Activated effector memory CD4-positive, alpha-beta T cell treated with Interleukin-2 at 50 U/mL for 16 hours (primary cell): ENCODE measurements around the gene CPED1.
"Not testable (repeated sequence)": the region's sequence is repeated elsewhere in the genome, so short reads cannot be mapped to it uniquely, and the experiment has no call there.

Experiments used
- DNase-seq: peaks from one replicate; pipeline ENCODE4 v3.0.0-alpha.2; 2020

Gene CPED1

DNA sequence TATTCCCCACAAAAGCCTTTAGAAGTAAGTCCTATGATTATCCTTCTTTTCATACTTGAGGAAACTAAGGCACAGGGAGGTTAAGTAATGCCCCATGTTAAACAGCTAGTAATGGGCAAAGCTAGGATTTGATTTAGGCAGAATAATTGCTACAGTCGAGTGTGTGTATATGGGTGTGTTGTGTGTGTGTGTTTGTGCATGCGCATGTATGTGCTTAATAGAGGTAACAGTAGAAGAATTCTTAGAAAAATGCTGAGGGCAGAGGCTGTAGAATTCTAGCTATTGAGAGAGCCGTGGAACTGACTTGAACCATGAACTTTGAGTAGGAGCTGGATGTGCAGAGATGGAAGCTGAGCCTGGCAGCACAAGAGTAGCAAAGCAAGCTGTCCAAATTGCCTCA lies 208.9 kb downstream of the CPED1 start:
- no peak for DNase-seq

DNA sequence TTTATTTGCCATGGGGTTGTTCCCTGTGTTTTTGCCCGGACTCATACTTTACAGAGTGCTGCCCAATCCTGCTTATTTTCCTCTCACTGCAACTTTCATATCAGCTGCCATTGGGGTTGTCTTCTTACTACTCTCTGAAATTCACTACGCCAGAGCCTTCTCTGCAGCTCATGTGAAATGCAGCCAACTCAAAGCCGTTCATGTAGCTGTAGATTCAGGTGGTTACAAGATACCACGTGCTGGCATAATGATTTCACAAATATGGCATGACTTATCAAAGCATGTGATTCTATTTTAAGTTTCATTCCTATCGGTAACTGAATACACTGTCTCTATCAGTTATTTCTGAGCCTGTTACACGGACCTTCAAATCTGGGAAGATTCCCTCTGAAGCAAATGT lies 210.0 kb downstream of the CPED1 start:
- no peak for DNase-seq

DNA sequence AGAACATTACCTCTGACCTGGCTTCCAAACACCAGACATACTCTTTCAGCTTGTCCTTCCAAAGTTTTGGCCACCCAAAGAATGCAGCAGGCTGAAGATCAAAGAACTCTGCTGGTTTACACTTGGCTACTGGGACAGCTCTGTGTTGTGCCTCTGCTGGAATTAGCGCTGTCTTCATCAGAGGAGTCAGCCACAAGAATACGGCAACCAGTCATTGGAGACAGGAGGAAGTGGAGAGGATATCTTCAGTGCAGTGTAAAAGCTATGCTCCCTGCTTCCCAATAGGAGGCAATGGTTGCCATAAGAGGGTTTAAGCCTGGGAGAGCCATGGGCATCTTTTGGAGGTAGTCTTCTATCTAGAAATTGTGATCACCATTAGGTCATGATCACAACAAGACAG lies 213.6 kb downstream of the CPED1 start:
- no peak for DNase-seq

DNA sequence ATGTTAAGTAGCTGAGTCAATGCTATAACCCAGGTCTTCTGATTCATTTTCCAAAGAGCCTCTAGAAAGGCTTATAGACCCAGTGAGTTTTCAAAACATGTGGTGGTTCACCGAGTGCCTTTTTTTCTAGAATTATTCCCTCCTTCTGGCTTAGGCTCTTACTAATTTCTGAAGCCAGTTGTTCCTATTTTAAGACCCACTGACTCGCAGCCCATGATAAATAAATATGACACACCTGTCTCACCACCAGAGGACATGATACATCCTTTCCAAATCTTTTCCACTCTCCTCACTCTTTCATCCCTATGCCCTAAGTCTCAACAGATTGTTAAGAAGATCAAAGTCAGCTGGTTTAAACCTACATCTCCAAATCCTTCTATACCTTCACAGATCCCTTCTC lies 214.3 kb downstream of the CPED1 start:
- DNase-seq: no peak

DNA sequence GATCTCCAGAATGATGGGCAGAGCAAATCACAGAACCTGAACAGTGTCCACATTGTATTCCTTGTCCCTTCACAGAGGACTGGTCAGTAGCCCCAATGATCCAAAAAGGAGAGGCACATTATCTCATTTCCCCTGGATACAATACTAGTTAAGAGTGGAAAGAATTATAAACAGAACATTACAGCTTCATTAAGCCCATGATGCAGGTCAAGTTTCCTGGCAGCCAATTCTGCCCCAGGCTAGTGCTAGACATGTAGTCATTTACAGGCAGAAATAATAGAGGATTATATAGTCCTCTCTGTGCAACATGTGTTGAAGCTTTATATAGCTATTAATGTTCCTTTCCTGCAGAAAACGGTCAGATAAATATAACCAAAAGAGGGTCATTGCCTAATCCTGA lies 216.0 kb downstream of the CPED1 start:
- DNase-seq: no peak

DNA sequence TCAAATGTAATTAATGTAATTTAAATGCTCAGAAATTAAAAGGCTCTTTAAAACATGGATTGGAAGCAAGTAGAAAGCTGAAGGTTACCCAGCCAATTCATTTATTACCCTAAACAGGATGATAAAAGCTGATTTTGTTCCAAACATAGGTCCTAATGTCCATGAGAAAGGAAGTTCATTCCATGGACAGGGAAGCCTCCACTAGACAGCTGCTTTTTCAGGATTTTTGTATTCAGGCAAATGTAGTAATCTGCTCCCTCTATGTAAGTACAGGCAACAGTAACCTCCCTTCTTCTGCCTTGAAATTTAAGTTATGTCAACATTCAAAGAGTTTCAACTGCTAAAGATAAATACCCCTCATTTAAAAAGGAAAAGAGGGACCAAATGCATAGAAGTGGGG lies 217.3 kb downstream of the CPED1 start:
- no peak for DNase-seq

DNA sequence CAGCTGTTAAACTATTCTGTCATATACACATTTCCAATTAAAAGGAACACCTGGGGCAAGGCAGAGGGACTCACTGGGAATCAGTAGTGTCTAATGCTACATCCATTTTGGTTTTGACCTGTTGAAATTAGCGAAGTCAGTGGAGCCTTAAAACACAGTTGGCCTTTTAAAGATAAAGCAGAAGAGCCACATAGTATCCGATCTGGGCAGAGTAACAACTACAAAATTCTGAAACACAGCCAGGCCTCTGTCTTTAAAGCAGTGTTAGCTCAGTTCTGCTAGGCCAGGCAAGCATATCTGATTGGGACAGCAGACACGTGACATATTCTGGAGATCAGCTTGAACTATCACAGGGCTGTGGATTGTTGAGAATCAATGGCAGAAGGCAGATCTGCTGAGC lies 222.7 kb downstream of the CPED1 start:
- no peak for DNase-seq

DNA sequence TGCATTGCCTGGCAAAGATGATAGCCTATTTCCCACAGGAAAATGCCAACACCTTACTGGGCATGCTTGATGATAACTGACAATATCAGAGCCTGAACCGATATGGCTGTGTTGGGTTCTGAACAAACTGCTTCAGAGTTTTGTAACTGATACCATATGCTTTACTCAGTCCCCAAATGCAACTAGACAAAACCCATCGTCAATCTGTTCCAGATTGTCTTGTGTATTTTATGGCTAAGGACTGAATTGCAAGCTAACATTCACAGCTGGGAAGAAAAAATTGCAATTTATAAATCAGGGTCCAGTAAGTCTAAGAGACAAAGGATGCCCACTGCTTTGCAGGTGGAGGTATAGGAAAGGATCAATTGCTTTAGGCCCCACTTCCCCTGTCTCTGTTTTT lies 223.5 kb downstream of the CPED1 start:
- DNase-seq: no peak

DNA sequence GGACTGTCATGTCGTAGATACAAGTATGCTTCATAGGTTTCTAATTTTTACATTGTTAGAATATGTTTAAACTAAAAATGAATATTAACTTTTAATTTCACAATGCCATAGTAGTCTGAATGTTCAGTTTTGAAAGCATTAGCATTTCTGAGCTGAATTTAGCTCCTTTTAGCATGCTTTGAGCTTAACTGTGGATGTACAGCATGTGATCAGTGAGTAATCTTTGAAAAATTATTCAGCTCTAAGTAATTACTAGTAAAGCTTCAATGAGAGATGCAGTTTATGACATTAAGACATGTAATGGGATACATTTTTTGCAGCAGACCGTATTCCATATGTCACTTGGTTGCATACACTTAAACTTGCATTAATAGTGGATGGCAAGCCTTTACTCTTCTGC lies 226.1 kb downstream of the CPED1 start:
- no peak for DNase-seq

DNA sequence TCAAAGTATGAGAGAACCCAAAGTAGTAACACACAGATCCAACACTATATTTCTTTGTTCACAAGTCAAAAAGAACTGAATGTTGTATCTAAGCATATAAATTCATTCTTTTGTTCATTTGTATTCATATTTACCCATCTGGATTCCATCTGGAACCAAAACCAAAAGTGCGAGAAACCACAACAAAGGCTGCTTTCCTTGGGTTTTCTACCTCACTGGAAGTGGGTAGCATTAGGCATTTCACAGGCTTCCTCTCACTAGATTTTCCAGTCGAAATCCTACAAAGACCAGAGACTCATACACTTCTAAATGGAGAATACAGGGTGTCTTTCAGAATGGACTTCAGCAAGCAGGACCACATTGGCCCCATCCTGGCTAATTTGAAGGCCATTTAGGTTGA lies 230.5 kb downstream of the CPED1 start:
- DNase-seq: no peak

DNA sequence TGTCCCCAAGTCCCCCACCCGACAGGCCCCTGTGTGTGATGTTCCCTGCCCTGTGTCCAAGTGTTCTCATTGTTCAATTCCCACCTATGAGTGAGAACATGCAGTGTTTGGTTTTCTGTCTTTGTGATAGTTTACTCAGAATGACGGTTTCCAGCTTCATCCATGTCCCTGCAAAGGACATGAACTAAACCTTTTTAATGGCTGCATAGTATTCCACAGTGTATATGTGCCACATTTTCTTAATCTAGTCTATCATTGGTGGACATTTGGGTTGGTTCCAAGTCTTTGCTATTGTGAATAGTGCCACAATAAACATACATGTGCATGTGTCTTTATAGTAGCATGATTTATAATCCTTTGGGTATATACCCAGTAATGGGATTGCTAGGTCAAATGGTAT lies 232.6 kb downstream of the CPED1 start:
- DNase-seq: not testable (repeated sequence)

DNA sequence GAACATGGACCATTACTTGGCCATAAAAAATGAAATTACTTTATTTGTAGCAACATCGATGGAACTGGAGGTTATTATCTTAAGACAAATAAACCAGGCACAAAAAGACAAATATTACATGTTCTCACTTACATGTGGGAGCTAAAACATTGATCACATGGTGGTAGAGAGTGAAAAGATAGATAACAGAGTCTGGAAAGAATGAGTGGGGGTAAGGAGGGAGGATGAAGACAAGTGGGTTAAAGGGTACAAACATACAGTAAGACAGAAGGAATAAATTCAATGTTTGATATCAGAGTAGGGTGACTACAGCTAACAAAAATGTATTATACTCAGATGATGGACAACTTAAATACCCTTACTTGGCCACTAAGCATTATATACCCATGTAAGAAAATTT lies 240.3 kb downstream of the CPED1 start:
- DNase-seq: no peak

DNA sequence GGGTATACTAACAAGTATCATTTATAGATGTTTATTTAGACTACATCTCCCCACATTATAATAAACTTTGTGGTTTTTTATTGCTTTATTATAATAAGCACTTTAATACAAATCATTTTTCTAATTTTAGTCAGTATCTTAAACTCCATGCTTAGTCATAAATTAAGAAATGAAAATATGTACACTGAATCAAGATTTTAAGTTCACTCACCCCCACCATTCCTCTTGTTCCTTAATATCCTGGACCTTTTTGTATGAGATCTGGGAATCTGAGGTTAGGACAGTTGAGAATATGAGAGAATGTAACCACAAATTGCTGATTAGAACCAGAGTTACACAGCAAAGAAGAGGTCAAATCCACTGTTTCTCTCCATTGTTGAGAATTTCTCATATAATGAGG lies 246.7 kb downstream of the CPED1 start:
- DNase-seq: no peak

DNA sequence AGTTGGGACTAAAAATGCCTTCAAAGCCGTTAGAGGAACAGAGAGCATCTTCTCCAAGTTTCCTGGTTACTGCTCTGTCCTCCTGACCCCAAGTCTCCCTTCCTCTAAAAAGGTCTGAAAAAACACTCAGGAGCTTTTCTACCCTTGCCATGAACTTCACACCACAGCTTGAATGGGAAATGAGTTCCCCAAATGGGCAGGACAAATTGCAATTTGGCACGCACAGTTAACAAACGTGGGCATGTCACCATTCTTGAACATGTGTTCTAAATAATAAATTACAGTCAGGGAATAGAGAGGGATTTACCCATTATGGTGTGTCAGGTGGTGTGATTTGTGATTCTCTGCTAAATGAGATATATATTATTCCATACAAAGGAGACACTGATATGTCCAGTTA lies 249.1 kb downstream of the CPED1 start:
- DNase-seq: no peak

DNA sequence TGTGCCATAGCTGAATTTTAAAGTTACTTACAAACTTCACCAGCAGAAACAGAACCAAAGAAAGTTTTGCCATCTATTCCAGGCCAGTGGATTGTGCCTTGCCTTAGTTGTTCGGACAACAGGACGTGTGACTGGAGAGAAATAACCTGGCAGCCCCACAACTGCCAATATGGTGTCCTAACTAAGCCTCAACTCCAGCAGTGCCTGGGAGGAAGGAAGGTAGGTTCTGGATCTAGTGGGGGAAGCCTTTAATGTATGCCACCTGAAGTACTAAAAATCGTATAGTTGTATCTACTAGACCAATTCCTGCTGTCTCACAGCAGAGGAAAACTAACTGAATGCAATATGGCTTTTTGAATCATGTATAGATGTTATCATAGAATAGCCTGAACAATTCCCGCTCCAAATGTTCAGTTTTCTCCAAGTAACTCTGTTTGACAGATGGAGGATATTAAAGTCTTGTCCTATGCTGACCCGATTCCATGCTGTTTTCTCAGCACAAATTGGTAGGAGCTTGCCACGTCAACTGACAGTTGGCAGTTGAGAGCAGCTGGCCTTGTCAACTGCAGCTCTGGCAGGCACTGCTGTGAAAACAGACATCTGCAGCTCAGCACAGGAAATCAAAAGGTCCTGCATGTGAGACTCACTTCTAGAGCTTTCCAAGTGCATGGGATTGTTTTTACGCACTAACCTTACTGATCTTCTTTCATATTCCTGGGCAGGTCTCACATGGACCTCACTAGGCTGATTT lies 255.8 kb downstream of the CPED1 start:
- DNase-seq: no peak

DNA sequence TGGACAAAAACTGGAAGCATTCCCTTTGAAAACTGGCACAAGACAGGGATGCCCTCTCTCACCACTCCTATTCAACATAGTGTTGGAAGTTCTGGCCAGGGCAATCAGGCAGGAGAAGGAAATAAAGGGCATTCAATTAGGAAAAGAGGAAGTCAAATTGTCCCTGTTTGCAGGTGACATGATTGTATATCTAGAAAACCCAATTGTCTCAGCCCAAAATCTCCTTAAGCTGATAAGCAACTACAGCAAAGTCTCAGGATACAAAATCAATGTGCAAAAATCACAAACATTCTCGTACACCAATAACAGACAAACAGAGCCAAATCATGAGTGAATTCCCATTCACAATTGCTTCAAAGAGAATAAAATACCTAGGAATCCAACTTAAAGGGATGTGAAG lies 262.9 kb downstream of the CPED1 start:
- DNase-seq: not testable (repeated sequence)

DNA sequence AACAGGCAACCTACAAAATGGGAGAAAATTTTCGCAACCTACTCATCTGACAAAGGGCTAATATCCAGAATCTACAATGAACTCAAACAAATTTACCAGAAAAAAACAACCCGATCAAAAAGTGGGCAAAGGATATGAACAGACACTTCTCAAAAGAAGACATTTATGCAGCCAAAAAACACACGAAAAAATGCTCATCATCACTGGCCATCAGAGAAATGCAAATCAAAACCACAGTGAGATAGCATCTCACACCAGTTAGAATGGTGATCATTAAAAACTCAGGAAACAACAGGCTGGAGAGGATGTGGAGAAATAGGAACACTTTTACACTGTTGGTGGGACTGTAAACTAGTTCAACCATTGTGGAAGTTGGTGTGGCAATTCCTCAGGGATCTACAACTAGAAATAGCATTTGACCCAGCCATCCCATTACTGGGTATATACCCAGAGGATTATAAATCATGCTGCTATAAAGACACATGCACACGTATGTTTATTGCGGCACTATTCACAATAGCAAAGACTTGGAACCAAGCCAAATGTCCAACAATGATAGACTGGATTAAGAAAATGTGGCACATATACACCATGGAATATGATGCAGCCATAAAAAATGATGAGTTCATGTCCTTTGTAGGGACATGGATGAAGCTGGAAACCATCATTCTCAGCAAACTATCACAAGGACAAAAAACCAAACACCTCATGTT lies 264.2 kb downstream of the CPED1 start:
- not testable (repeated sequence) for DNase-seq

DNA sequence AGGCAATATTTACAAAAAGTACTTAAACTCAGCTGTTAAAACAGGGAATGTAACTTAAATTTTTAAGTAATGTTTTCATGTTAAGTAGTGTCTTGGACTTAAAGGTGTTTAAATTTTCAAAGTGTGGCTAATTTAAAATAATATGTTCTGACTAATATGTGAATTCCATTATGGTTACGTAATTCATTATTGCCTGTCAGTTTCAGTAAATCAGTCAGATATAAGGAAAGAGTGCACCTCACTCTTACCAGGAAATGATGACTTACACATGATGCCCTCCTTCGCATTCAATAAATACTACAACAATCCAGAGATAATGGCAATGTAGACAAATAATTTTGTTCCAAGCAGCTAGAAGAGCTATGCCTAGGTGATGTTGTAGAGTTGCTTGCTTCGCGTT lies 271.3 kb downstream of the CPED1 start:
- DNase-seq: no peak

DNA sequence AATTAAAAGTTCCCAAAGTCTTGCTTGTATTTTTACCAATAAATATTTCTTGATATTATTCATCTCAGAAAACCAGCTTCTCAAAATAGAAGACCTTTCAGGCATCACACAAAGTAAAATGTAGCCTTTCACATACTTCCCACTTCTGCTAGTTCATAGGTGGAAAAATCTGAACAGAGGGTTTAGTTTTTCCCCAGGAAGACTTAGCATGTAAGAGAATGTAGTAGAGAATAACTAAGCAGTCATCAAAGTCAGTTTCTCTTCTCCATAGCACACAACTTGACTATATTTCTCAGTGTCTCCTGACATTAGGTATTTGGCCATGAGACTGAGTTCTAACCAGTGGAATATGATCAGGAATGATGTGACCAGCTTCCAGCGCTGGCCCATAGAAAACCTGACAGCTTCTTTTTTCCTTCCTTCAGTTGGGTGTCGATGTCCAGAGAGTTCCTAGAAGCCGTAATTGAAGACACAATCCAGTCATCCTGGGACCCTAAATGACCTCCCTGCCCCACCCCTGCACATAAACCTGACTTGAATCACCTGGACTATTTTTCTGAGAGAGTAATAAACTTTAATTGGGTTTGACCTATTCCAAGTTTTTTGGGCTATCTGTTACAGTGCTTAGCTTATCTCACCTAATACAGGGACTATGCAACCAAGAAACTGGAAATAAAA lies 272.8 kb downstream of the CPED1 start:
- DNase-seq: no peak

DNA sequence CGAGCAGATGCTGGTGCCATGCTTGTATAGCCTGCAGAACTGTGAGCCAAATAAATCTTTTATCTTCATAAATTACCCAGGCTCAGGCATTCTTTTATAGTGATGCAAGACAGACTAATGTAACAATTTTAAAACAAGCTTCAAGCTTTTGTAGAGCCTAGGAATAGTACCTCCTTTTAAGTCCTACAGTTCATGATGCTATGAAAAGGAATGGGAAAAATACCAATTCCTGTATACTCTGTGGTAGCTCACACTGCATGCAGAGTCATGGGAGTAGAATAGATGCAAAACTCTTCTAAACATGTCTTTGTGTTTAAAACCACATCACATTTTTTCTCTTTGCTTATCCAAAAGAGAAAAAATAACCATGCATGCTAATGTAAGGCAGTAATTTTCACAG lies 273.7 kb downstream of the CPED1 start:
- DNase-seq: no peak

DNA sequence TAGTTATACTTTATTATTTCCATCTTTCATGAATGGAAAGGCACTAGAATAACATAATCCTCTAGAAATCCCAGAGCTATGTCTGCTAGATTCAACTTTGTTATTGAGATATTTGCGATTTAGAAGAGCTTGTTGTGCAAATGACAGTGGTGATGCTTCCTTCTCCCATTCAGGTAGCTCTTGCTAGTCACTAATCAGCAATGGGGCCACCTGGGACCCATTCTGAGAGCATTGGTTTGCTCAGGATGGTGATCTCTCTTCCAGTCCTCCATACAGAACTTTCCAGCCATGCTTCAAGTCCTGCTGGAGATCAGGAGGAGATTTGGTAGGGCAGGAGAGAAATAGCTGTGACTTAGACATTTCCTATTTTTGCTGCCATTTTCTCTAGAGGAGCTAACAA lies 274.5 kb downstream of the CPED1 start:
- no peak for DNase-seq

DNA sequence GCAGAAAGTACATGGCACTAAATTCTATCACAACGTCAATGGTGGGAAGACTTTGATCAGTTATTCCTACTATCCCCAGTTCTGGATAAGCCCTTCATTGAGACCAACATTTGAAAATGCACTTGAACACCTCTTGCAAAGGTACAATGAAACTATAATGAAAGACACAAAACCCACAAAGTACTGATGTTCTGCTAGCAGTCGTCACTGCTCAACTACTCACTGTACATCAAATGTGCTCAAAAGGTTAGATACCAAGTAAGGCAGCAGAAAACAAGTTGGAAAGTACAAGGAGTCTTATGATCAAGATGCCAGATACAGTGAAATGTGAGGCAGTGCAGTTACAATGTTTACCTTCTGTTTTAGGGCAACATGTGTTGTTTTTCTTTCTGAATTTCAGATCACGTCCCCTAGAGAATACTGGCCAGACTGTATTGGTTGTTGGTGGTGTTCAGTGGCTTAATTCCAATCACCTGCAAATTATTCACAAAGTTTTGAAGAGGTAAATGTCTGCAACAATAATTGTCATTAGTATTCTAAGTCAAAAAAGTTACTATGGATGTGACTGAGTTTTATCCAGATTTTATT lies 277.9 kb downstream of the CPED1 start:
- no peak for DNase-seq

DNA sequence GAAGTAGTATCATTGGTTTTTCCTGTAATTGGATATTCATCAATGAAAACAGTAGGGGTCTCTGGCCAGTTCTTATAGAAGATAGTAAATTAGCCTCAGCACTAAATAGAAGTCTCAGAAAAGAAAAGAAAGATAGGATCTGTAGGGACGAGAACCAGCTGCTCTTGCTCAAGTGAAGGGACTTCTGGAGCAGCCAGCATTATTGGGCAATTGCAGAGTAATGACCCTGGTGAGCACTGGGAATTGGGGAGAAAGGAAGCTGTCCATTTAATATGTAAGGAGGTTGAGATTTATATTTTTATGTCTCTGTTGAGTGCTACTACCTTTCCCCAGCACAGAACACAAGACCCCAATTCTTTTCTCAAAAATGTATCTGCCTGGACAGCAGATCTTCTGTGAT lies 279.1 kb downstream of the CPED1 start:
- DNase-seq: no peak

DNA sequence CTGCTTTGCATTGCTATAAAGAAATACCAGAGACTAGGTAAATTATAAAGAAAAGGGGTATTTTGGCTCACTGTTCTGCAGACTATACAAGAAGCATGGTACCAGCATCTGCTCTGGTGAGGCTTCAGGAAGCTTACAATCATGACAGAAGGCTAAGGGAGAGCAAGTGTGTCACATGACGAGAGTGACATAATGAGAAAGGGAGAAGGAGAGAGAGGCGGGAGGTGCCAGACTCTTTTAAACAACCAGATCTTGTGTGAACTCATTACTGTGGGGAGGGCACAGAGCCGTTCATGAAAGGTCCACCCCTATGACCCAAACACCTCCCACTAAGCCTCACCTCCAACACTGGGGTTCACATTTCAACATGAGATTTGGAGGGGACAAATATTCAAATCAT lies 281.3 kb downstream of the CPED1 start:
- DNase-seq: no peak
